HepG2 (cell line): ENCODE results near the gene PRRT1B. TPM values are rescaled to one million over a fixed set of nuclear protein-coding genes. Genes with fewer than 3 reads are reported as not detected.
A peak's percentile ranks its signal among the peaks of the same experiment; 100 is the strongest.

Experiments used
- CEBPB ChIP-seq: IDR thresholded peaks from 2 replicates; pipeline ENCODE4 v1.6.1; 2011; ENCODE audit warnings: low read depth, low read length, improper control_type of control experiment, borderline replicate concordance
- CENPX ChIP-seq: sonication (generic); formaldehyde crosslinking; IDR thresholded peaks from 2 replicates; pipeline ENCODE4 v1.9.0; 2021; ENCODE audit warnings: mild to moderate bottlenecking, missing genetic modification reagents, moderate library complexity
- GATAD2A ChIP-seq: IDR thresholded peaks from 2 replicates; pipeline ENCODE4 v1.6.1; 2016
- GPN1 ChIP-seq: sonication (generic); formaldehyde crosslinking; IDR thresholded peaks from 2 replicates; pipeline ENCODE4 v1.5.1; 2020; ENCODE audit warnings: missing genetic modification reagents, borderline replicate concordance
- HNF4A ChIP-seq: sonication (generic); formaldehyde crosslinking; IDR thresholded peaks from 2 replicates; pipeline ENCODE4 v1.4.0; 2020; ENCODE audit warnings: missing genetic modification reagents
- KDM3A ChIP-seq: IDR thresholded peaks from 2 replicates; pipeline ENCODE4 v1.6.1; 2018; ENCODE audit warnings: low read depth, missing compliant biosample characterization
- LCORL ChIP-seq, 2 experiments: fragments of 450-650 bp in 1 of 2; sonication (generic) in 1 of 2; formaldehyde crosslinking in 1 of 2; IDR thresholded peaks; 2 replicates each; pipeline versions ENCODE4 v1.5.0 to v1.6.1; 2017 to 2020; ENCODE audit warnings: antibody characterized with exemption in 1 of 2, missing genetic modification reagents in 1 of 2
- MIXL1 ChIP-seq: IDR thresholded peaks from 2 replicates; pipeline ENCODE4 v1.6.1; 2016
- NPAS2 ChIP-seq: sonication (generic); formaldehyde crosslinking; IDR thresholded peaks from 2 replicates; pipeline ENCODE4 v1.8.0; 2022; ENCODE audit warnings: mild to moderate bottlenecking, missing genetic modification reagents, borderline replicate concordance
- POGK ChIP-seq: sonication (generic); formaldehyde crosslinking; conservative IDR thresholded peaks from 2 replicates; pipeline ENCODE4 v1.8.0; 2022; ENCODE audit warnings: mild to moderate bottlenecking, moderate library complexity, missing genetic modification reagents
- RBM39 ChIP-seq: fragments of 200-400 bp; formaldehyde crosslinking; IDR thresholded peaks from one replicate; pipeline ENCODE4 v1.6.1; 2018; ENCODE audit warnings: antibody characterized with exemption, mild to moderate bottlenecking, low read depth, low read length; ENCODE audit not compliant: poor library complexity, severe bottlenecking
- SMC3 ChIP-seq: IDR thresholded peaks from 2 replicates; pipeline ENCODE4 v1.6.1; 2011; ENCODE audit warnings: low read length, improper control_type of control experiment
- TSC22D2 ChIP-seq: sonication (generic); formaldehyde crosslinking; IDR thresholded peaks from 2 replicates; pipeline ENCODE4 v1.5.1; 2020; ENCODE audit warnings: missing genetic modification reagents, mild to moderate bottlenecking, borderline replicate concordance
- ZBTB10 ChIP-seq: sonication (generic); formaldehyde crosslinking; IDR thresholded peaks from 2 replicates; pipeline ENCODE4 v1.4.0; 2020; ENCODE audit warnings: missing genetic modification reagents, borderline replicate concordance
- ZBTB21 ChIP-seq: sonication (generic); formaldehyde crosslinking; IDR thresholded peaks from 2 replicates; pipeline ENCODE4 v1.4.0; 2020; ENCODE audit warnings: missing genetic modification reagents
- ZNF143 ChIP-seq: sonication (generic); formaldehyde crosslinking; IDR thresholded peaks from 2 replicates; pipeline ENCODE4 v1.4.0; 2020; ENCODE audit warnings: missing genetic modification reagents
- ZNF614 ChIP-seq: IDR thresholded peaks from 2 replicates; pipeline ENCODE4 v1.6.1; 2018; ENCODE audit warnings: missing biosample characterization, missing genetic modification reagents, inconsistent platforms, borderline replicate concordance
- ZNF761 ChIP-seq: sonication (generic); formaldehyde crosslinking; conservative IDR thresholded peaks from 2 replicates; pipeline ENCODE4 v1.4.0; 2020; ENCODE audit warnings: mild to moderate bottlenecking, missing genetic modification reagents
- ZNF883 ChIP-seq: sonication (generic); formaldehyde crosslinking; IDR thresholded peaks from 2 replicates; pipeline ENCODE4 v1.5.1; 2020; ENCODE audit warnings: mild to moderate bottlenecking, missing genetic modification reagents; ENCODE audit errors: not compliant biosample characterization
- polyA plus RNA-seq, 8 experiments: library from polyadenylated mRNA; depleted of rRNA in 3 of 8; stranded (reverse) in 7 of 8; unstranded in 1 of 8; fragments of >200 nt; fragmentation: Illumina TruSeq in 4 of 8; extraction: Trizol in 4 of 8; gene quantifications; 2 replicates each; pipeline versions ENCODE4 v1.2.1 to v1.2.3, GENCODE V29; 2011 to 2016; ENCODE audit warnings: low read depth in 4 of 8, missing spikeins in 1 of 8, mixed read lengths in 1 of 8; ENCODE audit not compliant: insufficient read depth in 1 of 8
- total RNA-seq, 5 experiments: library from RNA; depleted of rRNA; stranded (reverse); fragments of >200 nt; fragmentation: Illumina TruSeq; extraction: Trizol; gene quantifications; 2 replicates each; pipeline ENCODE4 v1.2.3, GENCODE V29; 2016; ENCODE audit warnings: low read depth in 1 of 5
- TF ChIP-seq, protein P1 (sequence below): sonication (generic); formaldehyde crosslinking; IDR thresholded peaks from 2 replicates; pipeline ENCODE4 v1.5.1; 2020; ENCODE audit warnings: mild to moderate bottlenecking, moderate library complexity, missing genetic modification reagents
- TF ChIP-seq, protein P2 (sequence below): sonication (generic); formaldehyde crosslinking; IDR thresholded peaks from 2 replicates; pipeline ENCODE4 v1.8.0; 2022; ENCODE audit warnings: mild to moderate bottlenecking, missing genetic modification reagents, moderate library complexity

PRRT1B gene
- total and polyA plus RNA-seq, 2 of the 13 experiments (the other 11 are each of a cell fraction or from before 2014, with no cell fraction given): not detected

- TF ChIP-seq, protein P1, sequence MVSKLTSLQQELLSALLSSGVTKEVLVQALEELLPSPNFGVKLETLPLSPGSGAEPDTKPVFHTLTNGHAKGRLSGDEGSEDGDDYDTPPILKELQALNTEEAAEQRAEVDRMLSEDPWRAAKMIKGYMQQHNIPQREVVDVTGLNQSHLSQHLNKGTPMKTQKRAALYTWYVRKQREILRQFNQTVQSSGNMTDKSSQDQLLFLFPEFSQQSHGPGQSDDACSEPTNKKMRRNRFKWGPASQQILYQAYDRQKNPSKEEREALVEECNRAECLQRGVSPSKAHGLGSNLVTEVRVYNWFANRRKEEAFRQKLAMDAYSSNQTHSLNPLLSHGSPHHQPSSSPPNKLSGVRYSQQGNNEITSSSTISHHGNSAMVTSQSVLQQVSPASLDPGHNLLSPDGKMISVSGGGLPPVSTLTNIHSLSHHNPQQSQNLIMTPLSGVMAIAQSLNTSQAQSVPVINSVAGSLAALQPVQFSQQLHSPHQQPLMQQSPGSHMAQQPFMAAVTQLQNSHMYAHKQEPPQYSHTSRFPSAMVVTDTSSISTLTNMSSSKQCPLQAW (CRISPR knock-in tag): peak; percentile 85
- TF ChIP-seq NPAS2 (no peak), HNF4A (peak; percentile 19; the same call in 1 of the 2 replicates), SMC3 (no peak), ZBTB10 (CRISPR knock-in tag) (peak; percentile 81; the same call in 1 of the 2 replicates), GATAD2A (CRISPR knock-in tag) (0 out of 2 replicates have a peak, but pooled peaks have one; percentile 34), ZNF143 (CRISPR knock-in tag) (peak; percentile 60), CENPX (CRISPR knock-in tag) (no peak), TSC22D2 (no peak), CEBPB (no peak), LCORL (IDR thresholded peaks at IDR 0.05) (no peak), LCORL (CRISPR knock-in tag; IDR thresholded peaks at IDR 0.05) (peak; percentile 54; the same call in 1 of the 2 replicates), POGK (CRISPR knock-in tag) (peak; percentile 69; the same call in 1 of the 2 replicates), MIXL1 (CRISPR knock-in tag) (0 out of 2 replicates have a peak, but pooled peaks have one; percentile 32), ZNF883 (CRISPR knock-in tag) (peak; percentile 72), KDM3A (CRISPR knock-in tag) (peak; percentile 87; the same call in 1 of the 2 replicates), ZNF614 (CRISPR knock-in tag) (peak; percentile 37; the same call in 1 of the 2 replicates), GPN1 (CRISPR knock-in tag) (peak; percentile 66; the same call in 1 of the 2 replicates), RBM39 (peak; percentile 81), ZBTB21 (CRISPR knock-in tag) (no peak), ZNF761 (CRISPR knock-in tag) (peak; percentile 26; the same call in 1 of the 2 replicates)
- TF ChIP-seq, protein P2, sequence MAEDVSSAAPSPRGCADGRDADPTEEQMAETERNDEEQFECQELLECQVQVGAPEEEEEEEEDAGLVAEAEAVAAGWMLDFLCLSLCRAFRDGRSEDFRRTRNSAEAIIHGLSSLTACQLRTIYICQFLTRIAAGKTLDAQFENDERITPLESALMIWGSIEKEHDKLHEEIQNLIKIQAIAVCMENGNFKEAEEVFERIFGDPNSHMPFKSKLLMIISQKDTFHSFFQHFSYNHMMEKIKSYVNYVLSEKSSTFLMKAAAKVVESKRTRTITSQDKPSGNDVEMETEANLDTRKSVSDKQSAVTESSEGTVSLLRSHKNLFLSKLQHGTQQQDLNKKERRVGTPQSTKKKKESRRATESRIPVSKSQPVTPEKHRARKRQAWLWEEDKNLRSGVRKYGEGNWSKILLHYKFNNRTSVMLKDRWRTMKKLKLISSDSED (CRISPR knock-in tag): 0 out of 2 replicates have a peak, but pooled peaks have one; percentile 49
Observed at GRCh38 chr9:131502781-131503625, 42.3 kb upstream of the PRRT1B start, which contains the start of gene POMT1 (continued).
